ENCODE data around the gene ACTL7A. TPM values are rescaled to one million over a fixed set of nuclear protein-coding genes. Genes with fewer than 3 reads are reported as not detected.

The ACTL7A gene
- polyA plus RNA-seq, 2 of the 4 experiments (the other 2 are of a cell fraction): not detected

GRCh38 chr9:108904161-108904560 is 42.1 kb downstream of the ACTL7A start:
- FAIRE-seq: no peak
- DNase-seq (ENCODE audit: low read depth in 1 of 2, low spot score in 1 of 2): no peak
- 100% methylated on average over 3 of the region's 3 CpGs for WGBS (ENCODE audit: missing lambda C conversion rate)
- no peak overlapping the region for H3K27ac ChIP-seq
- POLR2A ChIA-PET: no interaction called here
- no peaks in the 10 kb centered on the region for H3K9me3 ChIP-seq
- CTCF ChIA-PET: interaction anchor here (0.9 kb wide), 2 partner anchors 11 to 14 kb away, joined by 3 to 4 read pairs; no protein-coding TSS in a partner anchor
- no peak overlapping the region for H3K4me3 ChIP-seq
- no peak overlapping the region for H3K4me2 ChIP-seq
- no peak for ATAC-seq
- no peak for TF ChIP-seq RNF2 (IDR thresholded peaks at IDR 0.05; ENCODE audit: borderline replicate concordance, low read depth)
- no peak for TF ChIP-seq JUNB (IDR thresholded peaks at IDR 0.05)
- TF ChIP-seq HOXB5 (CRISPR knock-in tag; IDR thresholded peaks at IDR 0.05): no peak
- no peak for TF ChIP-seq KDM1A (IDR thresholded peaks at IDR 0.05; ENCODE audit: low read depth)
- H3K4me1 ChIP-seq: no peaks in the 10 kb centered on the region

- 71% methylated on average over 2 of the region's 2 CpGs for WGBS (ENCODE audit: missing lambda C conversion rate)
- CTCF ChIA-PET: no interaction called here
- Histone ChIP-seq H3K4me1 (no peaks in the 10 kb centered on the region), H3K4me2 (no peak overlapping the region), H3K9me3 (no peaks in the 10 kb centered on the region), H3K4me3 (no peak overlapping the region), H3K27ac (no peak overlapping the region)
- TF ChIP-seq CEBPB (IDR thresholded peaks at IDR 0.05) (no peak), ZSCAN20 (CRISPR knock-in tag; IDR thresholded peaks at IDR 0.05) (no peak), RFX5 (IDR thresholded peaks at IDR 0.05) (no peak), ZC3H11A (IDR thresholded peaks at IDR 0.05) (no peak), HOXB13 (CRISPR knock-in tag; IDR thresholded peaks at IDR 0.05; ENCODE audit: low read depth) (no peak), ATOH8 (CRISPR knock-in tag; IDR thresholded peaks at IDR 0.05; ENCODE audit: low read depth) (no peak), JUNB (IDR thresholded peaks at IDR 0.05) (no peak), RARB (CRISPR knock-in tag; IDR thresholded peaks at IDR 0.05) (no peak), BCL3 (IDR thresholded peaks at IDR 0.05) (no peak), FOXS1 (CRISPR knock-in tag; IDR thresholded peaks at IDR 0.05) (no peak), GATA3 (IDR thresholded peaks at IDR 0.05; ENCODE audit: borderline replicate concordance) (no peak), RAD21 (conservative IDR thresholded peaks at IDR 0.05 in 1 of 2, IDR thresholded peaks at IDR 0.05 in 1 of 2) (no peak), EP300 (IDR thresholded peaks at IDR 0.05) (no peak), POLR2AphosphoS2 (conservative IDR thresholded peaks at IDR 0.05; ENCODE audit: low read length) (no peak), CHD2 (IDR thresholded peaks at IDR 0.05; ENCODE audit: low read length, partially characterized antibody) (no peak), HOXA7 (CRISPR knock-in tag; IDR thresholded peaks at IDR 0.05) (no peak)
- no peak for FAIRE-seq
- no peak for DNase-seq (ENCODE audit: low read depth in 1 of 2, low spot score in 1 of 2)
- POLR2A ChIA-PET: no interaction called here
- ATAC-seq: no peak
These were observed 43.4 kb downstream of the ACTL7A start for GRCh38 chr9:108905494-108905893.

GRCh38 chr9:108910402-108910801 is 48.3 kb downstream of the ACTL7A start:
- H3K9me3 ChIP-seq: no peaks in the 10 kb centered on the region
- FAIRE-seq (no peak), DNase-seq (ENCODE audit: low read depth in 1 of 2, low spot score in 1 of 2) (no peak), ATAC-seq (no peak)
- ChIA-PET CTCF (no interaction called here), POLR2A (no interaction called here)
- TF ChIP-seq MAZ (IDR thresholded peaks at IDR 0.05; ENCODE audit: borderline replicate concordance, low read depth, low read length) (no peak), NR3C1 (IDR thresholded peaks at IDR 0.05) (no peak), EHMT2 (IDR thresholded peaks at IDR 0.05; ENCODE audit: low read depth) (no peak), RARB (CRISPR knock-in tag; IDR thresholded peaks at IDR 0.05) (no peak), ATOH8 (CRISPR knock-in tag; IDR thresholded peaks at IDR 0.05; ENCODE audit: low read depth) (no peak), POLR2A (IDR thresholded peaks at IDR 0.05; ENCODE audit: low read length) (no peak), CHD2 (IDR thresholded peaks at IDR 0.05; ENCODE audit: low read length, partially characterized antibody) (no peak), CEBPB (IDR thresholded peaks at IDR 0.05) (no peak), CBX8 (IDR thresholded peaks at IDR 0.05) (no peak), ZSCAN20 (CRISPR knock-in tag; IDR thresholded peaks at IDR 0.05) (no peak), POLR2AphosphoS2 (conservative IDR thresholded peaks at IDR 0.05; ENCODE audit: low read length) (no peak)
- no peak overlapping the region for H3K4me3 ChIP-seq
- no peak overlapping the region for H3K4me2 ChIP-seq
- H3K27ac ChIP-seq: no peak overlapping the region
- H3K4me1 ChIP-seq: no peaks in the 10 kb centered on the region

Measured in A549 (cell line).